ENCODE data around the gene ADAMTSL2. TPM values are rescaled to one million over a fixed set of nuclear protein-coding genes. Genes with fewer than 3 reads are reported as not detected.
A peak's percentile ranks its signal among the peaks of the same experiment; 100 is the strongest.

ADAMTSL2 gene
- total RNA-seq, 3 donors from 2014 or later = 1.3 to 2.7 (median 1.5) TPM

GRCh38 chr9:133529457-133529856 lies 5.0 kb upstream of the ADAMTSL2 start:
- Histone ChIP-seq H3K4me1 (ENCODE audit: low read depth) (no peaks in the 10 kb centered on the region), H3K36me3 (ENCODE audit: low read depth) (no peaks in the 10 kb centered on the region), H3K9me3 (no peaks in the 10 kb centered on the region), H3K4me3 (no peak overlapping the region)
- intact Hi-C loops (cut with DNase I, micrococcal nuclease) = no loop called here
- no peak for DNase-seq
- TF ChIP-seq, protein P1, sequence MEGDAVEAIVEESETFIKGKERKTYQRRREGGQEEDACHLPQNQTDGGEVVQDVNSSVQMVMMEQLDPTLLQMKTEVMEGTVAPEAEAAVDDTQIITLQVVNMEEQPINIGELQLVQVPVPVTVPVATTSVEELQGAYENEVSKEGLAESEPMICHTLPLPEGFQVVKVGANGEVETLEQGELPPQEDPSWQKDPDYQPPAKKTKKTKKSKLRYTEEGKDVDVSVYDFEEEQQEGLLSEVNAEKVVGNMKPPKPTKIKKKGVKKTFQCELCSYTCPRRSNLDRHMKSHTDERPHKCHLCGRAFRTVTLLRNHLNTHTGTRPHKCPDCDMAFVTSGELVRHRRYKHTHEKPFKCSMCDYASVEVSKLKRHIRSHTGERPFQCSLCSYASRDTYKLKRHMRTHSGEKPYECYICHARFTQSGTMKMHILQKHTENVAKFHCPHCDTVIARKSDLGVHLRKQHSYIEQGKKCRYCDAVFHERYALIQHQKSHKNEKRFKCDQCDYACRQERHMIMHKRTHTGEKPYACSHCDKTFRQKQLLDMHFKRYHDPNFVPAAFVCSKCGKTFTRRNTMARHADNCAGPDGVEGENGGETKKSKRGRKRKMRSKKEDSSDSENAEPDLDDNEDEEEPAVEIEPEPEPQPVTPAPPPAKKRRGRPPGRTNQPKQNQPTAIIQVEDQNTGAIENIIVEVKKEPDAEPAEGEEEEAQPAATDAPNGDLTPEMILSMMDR (IDR thresholded peaks at IDR 0.05) = no peak
- ATAC-seq = no peak

DNA sequence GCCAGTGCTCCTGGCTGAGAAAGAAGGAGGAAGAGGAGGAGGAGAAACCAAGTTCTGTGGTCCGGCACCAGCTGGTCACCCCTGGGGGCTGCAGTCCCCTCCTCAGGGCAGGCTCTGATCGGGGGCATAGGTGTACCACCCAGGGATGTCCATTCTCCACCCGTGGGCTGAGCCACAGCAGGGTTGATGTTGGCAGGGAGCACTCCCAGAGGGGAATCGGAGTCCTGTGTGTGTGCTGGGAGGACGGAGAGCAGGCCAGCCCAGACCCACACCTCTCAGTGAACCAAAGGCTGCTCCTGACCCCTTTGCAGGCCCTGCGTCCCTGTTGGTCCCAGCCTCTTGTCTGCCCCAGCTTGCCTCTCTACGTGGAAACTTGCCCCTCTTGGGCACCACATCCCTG lies 4.6 kb upstream of the ADAMTSL2 start:
- no peak for ATAC-seq
- Histone ChIP-seq H3K9me3 (no peaks in the 10 kb centered on the region), H3K4me1 (ENCODE audit: low read depth) (peaks cover 3% of the 10 kb centered on the region), H3K4me3 (no peak overlapping the region), H3K36me3 (ENCODE audit: low read depth) (no peaks in the 10 kb centered on the region)
- no peak for DNase-seq
- TF ChIP-seq, protein P1 (IDR thresholded peaks at IDR 0.05) = no peak
- intact Hi-C loops (cut with DNase I, micrococcal nuclease) = loop anchor here (5.0 kb wide), 2 partner anchors 187 to 197 kb away; no protein-coding TSS in a partner anchor

DNA sequence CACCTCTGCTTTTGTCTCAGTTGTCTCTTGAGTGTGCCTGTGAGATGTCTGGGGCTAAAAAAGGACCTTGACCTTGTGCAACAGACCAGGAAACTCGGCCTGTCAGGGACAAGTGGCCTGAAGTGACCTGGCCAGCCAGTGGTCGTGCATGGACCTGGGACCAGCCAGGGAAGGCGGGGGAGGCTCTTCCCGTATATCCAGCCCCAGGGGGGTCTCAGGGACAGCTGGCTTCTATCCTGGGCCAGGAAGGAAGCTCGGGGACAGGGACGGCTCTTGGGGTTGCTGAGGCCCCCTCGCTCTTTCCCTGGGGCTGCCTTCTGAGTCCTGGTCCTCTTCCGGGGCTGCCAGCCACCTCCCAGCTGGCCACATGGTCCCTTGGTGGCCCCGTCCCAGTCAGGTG lies 3.2 kb upstream of the ADAMTSL2 start:
- TF ChIP-seq, protein P1 (IDR thresholded peaks at IDR 0.05) = no peak
- Histone ChIP-seq H3K4me1 (ENCODE audit: low read depth) (peaks cover 5% of the 10 kb centered on the region), H3K36me3 (ENCODE audit: low read depth) (no peaks in the 10 kb centered on the region), H3K9me3 (no peaks in the 10 kb centered on the region), H3K4me3 (no peak overlapping the region)
- ATAC-seq (no peak), DNase-seq (no peak)
- intact Hi-C loops (cut with DNase I, micrococcal nuclease) = loop anchor here (5.0 kb wide), 2 partner anchors 186 to 196 kb away; no protein-coding TSS in a partner anchor

DNA sequence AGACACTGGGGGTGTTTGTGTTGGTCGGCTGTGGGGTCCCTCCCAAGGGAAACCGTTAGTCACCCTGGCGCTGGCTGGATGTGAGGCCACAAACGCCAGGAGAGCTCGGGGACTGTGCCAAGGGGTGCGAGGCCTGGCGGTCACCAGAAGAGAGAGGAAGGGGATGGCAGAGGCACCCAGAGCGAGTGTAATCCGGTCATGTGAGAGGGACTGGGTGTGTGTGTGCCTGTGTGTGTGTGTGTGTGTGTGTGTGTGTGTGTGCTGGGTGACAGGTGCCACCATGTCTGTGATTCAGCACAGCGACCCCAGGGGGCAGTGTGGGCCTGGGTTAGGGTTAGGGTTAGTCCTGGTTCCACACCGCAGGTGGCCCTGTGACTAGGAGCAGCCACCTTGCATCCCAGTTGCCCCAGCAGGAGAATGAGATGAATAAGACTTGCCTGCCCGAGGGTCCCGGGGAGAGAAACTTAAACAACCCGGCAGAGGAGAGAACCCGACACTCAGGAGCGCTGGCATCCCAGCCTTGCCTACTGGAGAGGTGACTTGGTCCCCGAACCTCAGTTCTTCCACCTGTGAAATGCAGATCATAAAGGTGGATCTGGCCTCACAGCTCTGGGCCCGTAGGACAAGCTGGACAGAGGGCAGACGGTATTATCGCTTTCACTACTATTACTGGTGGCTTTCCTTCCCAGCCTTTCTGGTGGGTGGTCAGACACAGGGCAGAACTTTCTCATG lies 1.4 kb upstream of the ADAMTSL2 start:
- Histone ChIP-seq H3K36me3 (ENCODE audit: low read depth) (no peaks in the 10 kb centered on the region), H3K4me1 (ENCODE audit: low read depth) (peaks cover 5% of the 10 kb centered on the region), H3K4me3 (no peak overlapping the region), H3K9me3 (no peaks in the 10 kb centered on the region)
- DNase-seq (peak; percentile 79 to 88 (median 87)), ATAC-seq (peak; percentile 87)
- TF ChIP-seq, protein P1 (IDR thresholded peaks at IDR 0.05) = no peak
- intact Hi-C loops (cut with DNase I, micrococcal nuclease) = loop anchor here (5.0 kb wide), 2 partner anchors 184 to 194 kb away; no protein-coding TSS in a partner anchor

- Histone ChIP-seq H3K4me3 (no peak overlapping the region), H3K9me3 (no peaks in the 10 kb centered on the region), H3K4me1 (ENCODE audit: low read depth) (peaks cover 5% of the 10 kb centered on the region), H3K36me3 (ENCODE audit: low read depth) (no peaks in the 10 kb centered on the region)
- intact Hi-C loops (cut with DNase I, micrococcal nuclease) = loop anchor here (5.0 kb wide), 2 partner anchors 183 to 193 kb away; no protein-coding TSS in a partner anchor
- peak; percentile 7 for ATAC-seq
- TF ChIP-seq, protein P1 (IDR thresholded peaks at IDR 0.05) = no peak
- no peak for DNase-seq
Measured at GRCh38 chr9:133533857-133534256, 647 bp upstream of the ADAMTSL2 start.
